Measurements from ENCODE around the gene MAGI2. TPM values are rescaled to one million over a fixed set of nuclear protein-coding genes. Genes with fewer than 3 reads are reported as not detected.

The MAGI2 gene
- total RNA-seq, 1 donor from 2014 or later: 2.5 TPM

DNA sequence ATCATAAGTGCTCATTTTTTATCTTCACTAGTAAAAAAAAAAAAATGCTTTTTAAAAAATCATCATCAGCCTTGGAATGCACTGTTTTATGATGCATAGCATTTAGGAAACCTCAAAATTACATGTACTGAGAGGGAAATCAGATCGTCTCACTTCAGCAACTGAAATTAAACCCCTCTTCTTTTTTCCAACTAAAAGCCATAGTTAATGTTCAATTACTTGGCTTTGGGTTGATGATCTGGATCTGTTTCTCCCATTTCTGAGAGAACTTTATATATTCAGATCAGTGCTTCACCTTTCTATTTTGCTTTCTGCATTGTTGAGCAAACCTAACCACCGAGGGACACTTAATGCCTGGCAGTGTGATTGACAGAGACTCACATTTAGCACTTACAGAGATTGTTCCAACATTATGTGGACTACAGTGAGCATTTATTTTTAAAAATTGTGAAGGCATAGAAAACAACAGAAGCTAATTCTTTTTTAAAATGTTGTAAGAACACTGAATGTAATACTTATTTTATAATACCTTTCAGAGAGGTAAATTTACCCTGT is 976.5 kb downstream of the MAGI2 start:
- Histone ChIP-seq H3K4me3 (ENCODE audit: low read depth, low read length) (no peak overlapping the region), H3K36me3 (ENCODE audit: control insufficient read depth, insufficient read depth, low read length) (no peaks in the 10 kb centered on the region), H3K27me3 (ENCODE audit: control insufficient read depth, insufficient read depth, low read length) (no peaks in the 10 kb centered on the region)
- DNase-seq (ENCODE audit: low read depth): peak; percentile 26
- TF ChIP-seq, protein P1, sequence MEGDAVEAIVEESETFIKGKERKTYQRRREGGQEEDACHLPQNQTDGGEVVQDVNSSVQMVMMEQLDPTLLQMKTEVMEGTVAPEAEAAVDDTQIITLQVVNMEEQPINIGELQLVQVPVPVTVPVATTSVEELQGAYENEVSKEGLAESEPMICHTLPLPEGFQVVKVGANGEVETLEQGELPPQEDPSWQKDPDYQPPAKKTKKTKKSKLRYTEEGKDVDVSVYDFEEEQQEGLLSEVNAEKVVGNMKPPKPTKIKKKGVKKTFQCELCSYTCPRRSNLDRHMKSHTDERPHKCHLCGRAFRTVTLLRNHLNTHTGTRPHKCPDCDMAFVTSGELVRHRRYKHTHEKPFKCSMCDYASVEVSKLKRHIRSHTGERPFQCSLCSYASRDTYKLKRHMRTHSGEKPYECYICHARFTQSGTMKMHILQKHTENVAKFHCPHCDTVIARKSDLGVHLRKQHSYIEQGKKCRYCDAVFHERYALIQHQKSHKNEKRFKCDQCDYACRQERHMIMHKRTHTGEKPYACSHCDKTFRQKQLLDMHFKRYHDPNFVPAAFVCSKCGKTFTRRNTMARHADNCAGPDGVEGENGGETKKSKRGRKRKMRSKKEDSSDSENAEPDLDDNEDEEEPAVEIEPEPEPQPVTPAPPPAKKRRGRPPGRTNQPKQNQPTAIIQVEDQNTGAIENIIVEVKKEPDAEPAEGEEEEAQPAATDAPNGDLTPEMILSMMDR (IDR thresholded peaks at IDR 0.05; ENCODE audit: insufficient read depth, low read length, poor library complexity, severe bottlenecking): no peak

DNA sequence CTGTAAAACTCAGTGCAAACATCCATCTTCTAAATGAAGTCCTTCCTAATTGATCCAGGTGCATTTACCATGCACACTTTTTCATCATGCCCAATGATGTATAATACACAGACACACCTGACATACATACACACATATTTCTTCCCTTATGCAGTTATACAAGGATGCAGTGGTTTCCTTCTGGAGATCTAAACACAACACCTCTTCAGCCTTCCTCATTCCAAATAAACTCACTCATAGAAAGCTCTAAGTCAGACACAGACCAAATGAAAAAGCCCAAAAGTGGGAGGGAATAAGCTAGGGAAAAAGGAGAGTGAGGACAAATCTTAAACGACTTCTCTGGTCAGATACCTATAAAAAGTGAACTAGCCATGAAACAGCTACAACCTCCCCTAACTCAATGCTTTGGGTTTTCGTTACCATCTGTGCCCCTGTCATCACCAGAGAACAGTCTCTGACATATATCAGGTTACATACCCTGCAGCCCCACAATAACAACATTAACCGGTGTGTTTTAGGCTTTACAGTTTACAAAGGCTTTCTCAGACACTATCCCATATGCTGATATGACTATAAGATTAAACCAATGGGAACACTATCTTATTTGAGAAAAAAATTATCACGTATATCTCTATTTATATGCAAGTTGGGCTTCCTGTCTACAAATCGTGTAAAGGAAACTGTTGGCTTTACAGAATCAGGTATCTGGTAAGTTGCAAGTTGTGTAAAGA is 979.7 kb downstream of the MAGI2 start:
- DNase-seq (ENCODE audit: low read depth): no peak

DNA sequence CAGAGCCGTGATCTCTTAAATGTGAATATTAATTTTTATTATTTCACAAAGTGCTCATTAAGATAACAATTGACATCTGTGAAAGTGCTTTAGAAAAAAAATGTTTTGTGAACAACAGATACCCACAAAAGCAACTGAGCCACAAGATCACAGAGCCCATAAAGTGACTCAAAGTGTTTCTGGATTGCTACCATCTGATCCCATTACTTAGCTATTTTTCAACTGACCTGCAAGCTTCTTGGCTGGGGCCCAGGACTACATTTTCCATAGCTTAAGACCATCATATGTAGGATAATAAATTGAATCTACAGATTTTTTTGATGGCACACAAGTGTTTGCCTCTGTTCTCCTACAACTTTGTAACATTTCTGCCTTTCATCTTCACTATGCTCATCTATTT is 980.4 kb downstream of the MAGI2 start:
- no peak for DNase-seq (ENCODE audit: low read depth)
- no peak overlapping the region for H3K4me3 ChIP-seq (ENCODE audit: low read depth, low read length)

More for the DNA sequence above, 979.7 kb downstream of the MAGI2 start:
- Histone ChIP-seq H3K27me3 (ENCODE audit: control insufficient read depth, insufficient read depth, low read length) (no peaks in the 10 kb centered on the region), H3K36me3 (ENCODE audit: control insufficient read depth, insufficient read depth, low read length) (no peaks in the 10 kb centered on the region), H3K4me3 (ENCODE audit: low read depth, low read length) (no peak overlapping the region)
- TF ChIP-seq, protein P1 (IDR thresholded peaks at IDR 0.05; ENCODE audit: insufficient read depth, low read length, poor library complexity, severe bottlenecking): no peak

DNA sequence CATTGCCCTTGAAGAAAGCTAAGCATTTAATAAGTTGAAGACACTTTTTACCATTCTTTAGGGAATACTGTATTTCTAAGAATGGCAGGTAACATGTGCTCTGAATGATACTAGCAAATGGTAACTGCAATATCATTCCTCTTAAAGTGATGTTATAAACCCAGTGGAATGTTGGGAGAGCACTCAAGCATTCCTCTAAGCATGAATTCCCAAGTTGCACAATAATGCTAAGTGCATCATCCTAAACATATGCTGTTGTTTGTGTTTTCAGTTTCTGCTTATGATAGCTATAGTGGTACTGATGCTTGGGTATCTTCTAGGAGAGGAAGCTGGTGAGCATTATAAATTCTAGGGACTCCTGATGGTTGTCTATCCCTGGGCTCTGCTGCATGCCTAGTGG is 980.9 kb downstream of the MAGI2 start:
- H3K4me3 ChIP-seq (ENCODE audit: low read depth, low read length): no peak overlapping the region
- no peaks in the 10 kb centered on the region for H3K36me3 ChIP-seq (ENCODE audit: control insufficient read depth, insufficient read depth, low read length)
- peak; percentile 23 for DNase-seq (ENCODE audit: low read depth)
- TF ChIP-seq, protein P1 (IDR thresholded peaks at IDR 0.05; ENCODE audit: insufficient read depth, low read length, poor library complexity, severe bottlenecking): no peak
- H3K27me3 ChIP-seq (ENCODE audit: control insufficient read depth, insufficient read depth, low read length): no peaks in the 10 kb centered on the region

More for the DNA sequence above, 980.4 kb downstream of the MAGI2 start:
- Histone ChIP-seq H3K36me3 (ENCODE audit: control insufficient read depth, insufficient read depth, low read length) (no peaks in the 10 kb centered on the region), H3K27me3 (ENCODE audit: control insufficient read depth, insufficient read depth, low read length) (no peaks in the 10 kb centered on the region)
- TF ChIP-seq, protein P1 (IDR thresholded peaks at IDR 0.05; ENCODE audit: insufficient read depth, low read length, poor library complexity, severe bottlenecking): no peak

DNA sequence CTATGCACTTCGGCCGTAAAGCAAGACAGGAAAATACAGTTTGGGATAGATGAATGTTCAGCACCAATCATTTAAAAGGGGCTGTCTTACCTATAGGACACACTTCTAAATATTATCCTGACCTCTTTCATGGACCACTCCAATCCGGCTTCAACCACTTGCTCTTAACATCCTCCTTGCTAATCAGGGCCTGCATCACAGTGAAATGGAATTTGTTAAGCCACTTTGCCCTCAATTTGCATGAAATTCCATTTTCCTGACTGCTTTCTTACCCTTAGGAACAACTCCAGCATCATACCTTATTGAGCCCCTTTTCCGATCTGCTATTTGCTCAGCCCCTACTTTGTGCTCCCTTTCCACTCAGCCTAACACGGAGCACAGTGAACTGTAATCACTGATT is 987.6 kb downstream of the MAGI2 start:
- Histone ChIP-seq H3K27me3 (ENCODE audit: control insufficient read depth, insufficient read depth, low read length) (no peaks in the 10 kb centered on the region), H3K4me3 (ENCODE audit: low read depth, low read length) (no peak overlapping the region), H3K36me3 (ENCODE audit: control insufficient read depth, insufficient read depth, low read length) (no peaks in the 10 kb centered on the region)
- TF ChIP-seq, protein P1 (IDR thresholded peaks at IDR 0.05; ENCODE audit: insufficient read depth, low read length, poor library complexity, severe bottlenecking): no peak
- no peak for DNase-seq (ENCODE audit: low read depth)

All from kidney epithelial cell (primary cell).